ENCODE results near the gene APOO. TPM values are rescaled to one million over a fixed set of nuclear protein-coding genes. Genes with fewer than 3 reads are reported as not detected.

The APOO gene
- total and polyA plus RNA-seq, 2 of the 4 experiments (the other 2 are of a cell fraction): 9.0 to 14.2 TPM

- Histone ChIP-seq H3K27ac (ENCODE audit: insufficient read depth, low read length) (no peak overlapping the region), H3K4me2 (ENCODE audit: low read depth, low read length) (no peak overlapping the region), H3K36me3 (ENCODE audit: control insufficient read depth, insufficient read depth, low read length) (no peaks in the 10 kb centered on the region), H3K9ac (ENCODE audit: low read depth, low read length) (no peak overlapping the region), H3K79me1 (ENCODE audit: low read depth in 1 of 2, low read length in 2 of 2) (no peaks in the 10 kb centered on the region), H2AFZ (replicated peaks; ENCODE audit: low read length, poor library complexity) (no peak overlapping the region), H4K20me1 (ENCODE audit: insufficient read depth, low read length) (no peaks in the 10 kb centered on the region), H2AK5ac (ENCODE audit: low read depth, low read length) (no peak overlapping the region), H2BK20ac (ENCODE audit: low read depth, low read length) (no peak overlapping the region), H4K8ac (ENCODE audit: low read depth in 2 of 2, low read length in 2 of 2) (no peak overlapping the region), H2AK9ac (replicated peaks; ENCODE audit: low read depth, low read length, poor library complexity) (no peak overlapping the region), H3K27me3 (ENCODE audit: control insufficient read depth, insufficient read depth, low read length) (peaks cover 4% of the 10 kb centered on the region), H3K4me3 (ENCODE audit: insufficient read depth, low read depth, low read length) (no peak overlapping the region), H3K9me1 (ENCODE audit: insufficient read depth, low read length) (no peaks in the 10 kb centered on the region), H4K5ac (ENCODE audit: low read depth, low read length) (no peak overlapping the region), H3K9me3 (ENCODE audit: control insufficient read depth, insufficient read depth, low read length) (no peaks in the 10 kb centered on the region), H2BK120ac (ENCODE audit: low read depth, low read length) (no peak overlapping the region), H3K23ac (ENCODE audit: low read depth, low read length) (no peak overlapping the region), H3K4me1 (ENCODE audit: control insufficient read depth, insufficient read depth, low read length) (no peaks in the 10 kb centered on the region), H2BK15ac (ENCODE audit: low read depth, low read length) (no peak overlapping the region), H3K4ac (ENCODE audit: low read depth, low read length) (no peak overlapping the region), H3K14ac (replicated peaks; ENCODE audit: low read depth, low read length) (no peak overlapping the region), H3K18ac (ENCODE audit: low read depth, low read length) (no peak overlapping the region), H3K56ac (ENCODE audit: extremely low read depth, insufficient read depth, low read length) (no peak overlapping the region), H2BK5ac (ENCODE audit: low read depth, low read length, poor library complexity, severe bottlenecking) (no peak overlapping the region), H4K91ac (ENCODE audit: insufficient read depth, low read depth, low read length) (no peak overlapping the region)
- WGBS, 2 experiments (ENCODE audit: extremely low coverage in 2 of 2, insufficient read length in 1 of 2): no CpG with 5 or more reads among the region's 1 CpG
- POLR2A ChIA-PET (ENCODE audit: unreplicated experiment): no interaction called here
- BruUV-seq (replicated peaks): no TSS peak
- in situ Hi-C loops (cut with MboI; ENCODE audit: low sequenced_read_pairs): no loop called here
- intact Hi-C loops (cut with micrococcal nuclease): no loop called here
- CTCF ChIA-PET: no interaction called here
- DNase-seq (no peak), ATAC-seq (ENCODE audit: low read depth) (no peak)
- TF ChIP-seq USF2 (IDR thresholded peaks at IDR 0.05; ENCODE audit: low read depth, low read length): no peak
- no peak for TF ChIP-seq SMC3 (IDR thresholded peaks at IDR 0.05; ENCODE audit: low read depth, low read length)
- no peak for TF ChIP-seq RAD21 (IDR thresholded peaks at IDR 0.05; ENCODE audit: low read length)
- TF ChIP-seq MAFK (IDR thresholded peaks at IDR 0.05; ENCODE audit: low read depth, low read length): no peak
- no peak for TF ChIP-seq CEBPB (IDR thresholded peaks at IDR 0.05; ENCODE audit: low read depth, low read length)
- no peak for TF ChIP-seq RFX5 (IDR thresholded peaks at IDR 0.05; ENCODE audit: low read depth, low read length)
- no peak for TF ChIP-seq NFE2L2 (IDR thresholded peaks at IDR 0.05; ENCODE audit: low read depth, low read length)
- dilution Hi-C loops (cut with HindIII; ENCODE audit: low sequenced_read_pairs, unreplicated experiment): no loop called here
These were observed 31.5 kb upstream of the APOO start for GRCh38 chrX:23939203-23939602.
